ENCODE measurements around the gene DAPK1. TPM values are rescaled to one million over a fixed set of nuclear protein-coding genes. Genes with fewer than 3 reads are reported as not detected.
A peak's percentile ranks its signal among the peaks of the same experiment; 100 is the strongest.

Gene DAPK1
- total and polyA plus RNA-seq, 3 experiments from 2014 or later: 3.7 to 4.3 TPM; not detected in 1

DNA sequence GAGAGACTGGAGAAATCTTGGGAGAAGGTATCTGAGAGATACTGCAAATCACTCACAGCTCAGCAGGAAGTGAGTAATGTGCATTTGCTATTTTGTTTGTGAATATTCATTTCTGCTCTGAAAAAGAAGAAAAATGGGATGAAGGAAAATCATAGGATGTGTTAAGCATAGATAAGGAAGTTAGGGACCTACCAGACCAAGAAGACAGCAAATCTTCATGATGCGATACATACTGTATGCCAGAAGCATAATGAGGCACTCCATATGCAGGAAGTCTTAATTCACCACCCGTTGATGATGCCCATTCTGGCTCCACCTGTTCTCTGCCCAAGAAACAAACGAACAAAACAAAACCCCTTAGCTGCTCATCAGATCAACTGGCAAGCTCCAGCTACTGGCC lies 6.1 kb upstream of the DAPK1 start:
- POLR2A ChIA-PET: no interaction called here
- Histone ChIP-seq H3K4me3 (ENCODE audit: low read length) (no peak overlapping the region), H3K27me3 (ENCODE audit: insufficient read depth, low read length, poor library complexity, severe bottlenecking) (no peaks in the 10 kb centered on the region), H3K4me1 (ENCODE audit: insufficient read depth, low read length) (no peaks in the 10 kb centered on the region), H3K27ac (ENCODE audit: low read depth, low read length) (no peak overlapping the region), H3K36me3 (ENCODE audit: insufficient read depth, low read length) (no peaks in the 10 kb centered on the region), H3K9me3 (ENCODE audit: low read length) (no peaks in the 10 kb centered on the region)
- Mint-ChIP-seq H3K4me3 (no peak overlapping the region), H3K27me3 (peaks cover 4 to 21% of the 10 kb centered on the region in 2 donors), H3K4me1 (no peaks in the 10 kb centered on the region), H3K27ac (no peak overlapping the region), H3K36me3 (no peaks in the 10 kb centered on the region), H3K9me3 (peaks cover 0 to 3% (median 0%) of the 10 kb centered on the region in 5 donors)
- CTCF ChIA-PET: no interaction called here
- no peak for DNase-seq

DNA sequence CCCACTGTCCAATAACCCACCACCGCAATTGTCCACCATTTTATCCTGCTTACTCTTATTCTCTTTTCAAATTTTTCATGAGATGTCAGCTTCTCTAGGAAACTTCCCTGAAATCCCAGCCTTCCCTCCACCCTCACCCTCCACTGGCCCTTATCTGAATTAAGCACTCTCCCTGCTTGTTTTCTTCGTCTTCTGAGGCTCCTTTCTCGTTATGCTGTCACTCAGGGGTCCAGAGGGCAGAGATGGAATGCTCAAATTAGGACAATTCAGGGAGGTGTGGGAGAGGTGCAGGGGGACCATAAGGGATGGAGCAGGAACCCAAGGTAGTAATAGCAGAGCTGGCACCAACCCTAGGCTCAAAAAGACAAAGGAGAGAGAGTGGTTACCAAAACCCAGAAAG lies 5.0 kb upstream of the DAPK1 start:
- no peak overlapping the region for H3K27ac ChIP-seq (ENCODE audit: low read depth, low read length)
- DNase-seq: no peak
- H3K36me3 Mint-ChIP-seq: no peaks in the 10 kb centered on the region
- no peaks in the 10 kb centered on the region for H3K4me1 ChIP-seq (ENCODE audit: insufficient read depth, low read length)
- ChIA-PET CTCF (no interaction called here), POLR2A (no interaction called here)
- H3K9me3 Mint-ChIP-seq: peaks cover 0 to 3% (median 0%) of the 10 kb centered on the region in 5 donors
- H3K4me3 ChIP-seq (ENCODE audit: low read length): no peak overlapping the region
- peaks cover 0 to 3% (median 1%) of the 10 kb centered on the region in 3 donors for H3K4me1 Mint-ChIP-seq
- no peak overlapping the region for H3K27ac Mint-ChIP-seq
- no peak overlapping the region for H3K4me3 Mint-ChIP-seq
- no peaks in the 10 kb centered on the region for H3K9me3 ChIP-seq (ENCODE audit: low read length)
- peaks cover 9 to 28% of the 10 kb centered on the region in 2 donors for H3K27me3 Mint-ChIP-seq
- no peaks in the 10 kb centered on the region for H3K27me3 ChIP-seq (ENCODE audit: insufficient read depth, low read length, poor library complexity, severe bottlenecking)
- no peaks in the 10 kb centered on the region for H3K36me3 ChIP-seq (ENCODE audit: insufficient read depth, low read length)

DNA sequence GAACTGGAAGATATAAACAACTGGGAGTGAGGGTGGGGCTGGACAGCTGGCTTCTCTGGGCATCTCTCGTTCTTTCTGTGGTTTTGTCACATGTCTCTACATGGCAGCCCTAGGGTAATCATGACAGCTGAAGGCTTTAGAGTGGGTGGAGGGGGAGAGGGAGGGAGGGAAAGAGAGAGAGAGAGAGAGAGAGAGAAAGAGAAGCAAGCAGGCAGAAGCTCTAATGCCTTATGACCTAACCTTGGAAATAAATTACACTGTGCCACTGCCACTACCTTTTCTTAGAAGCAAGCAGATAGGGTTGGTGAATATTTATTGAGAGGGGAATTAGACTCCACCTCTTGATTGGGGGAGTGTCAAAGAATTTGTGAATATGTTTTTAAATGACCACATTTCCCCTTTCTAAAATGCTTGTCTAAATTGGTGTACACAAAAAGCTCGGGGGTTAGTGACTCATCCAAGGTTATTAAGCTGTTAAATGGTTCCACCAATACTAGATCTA lies 2.6 kb upstream of the DAPK1 start:
- POLR2A ChIA-PET: no interaction called here

DNA sequence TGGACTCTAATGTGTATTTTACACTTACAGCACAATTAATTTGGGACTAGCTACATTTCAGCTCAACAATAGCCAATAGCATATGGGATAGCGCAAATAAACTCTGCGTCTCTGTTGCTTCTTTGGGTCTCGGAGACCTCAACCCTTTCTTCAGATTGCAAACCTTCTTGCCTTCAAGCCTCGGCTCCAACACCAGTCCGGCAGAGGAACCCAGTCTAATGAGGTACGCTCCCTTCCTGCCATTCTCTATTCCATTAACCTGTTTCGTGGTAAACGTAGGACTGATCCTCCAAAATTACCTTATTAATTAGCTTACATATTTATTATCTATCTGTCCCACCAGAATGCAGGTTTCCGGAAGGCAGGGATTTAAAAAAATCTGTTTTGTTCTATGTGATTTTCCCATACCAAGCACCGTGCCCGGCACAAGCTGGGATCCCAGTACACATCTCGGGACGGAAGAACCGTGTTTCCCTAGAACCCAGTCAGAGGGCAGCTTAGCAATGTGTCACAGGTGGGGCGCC lies 525 bp upstream of the DAPK1 start:
- Histone ChIP-seq H3K36me3 (ENCODE audit: insufficient read depth, low read length) (no peaks in the 10 kb centered on the region), H3K4me3 (ENCODE audit: low read length) (no peak overlapping the region), H3K4me1 (ENCODE audit: insufficient read depth, low read length) (no peaks in the 10 kb centered on the region), H3K9me3 (ENCODE audit: low read length) (no peaks in the 10 kb centered on the region), H3K27ac (ENCODE audit: low read depth, low read length) (no peak overlapping the region), H3K27me3 (ENCODE audit: insufficient read depth, low read length, poor library complexity, severe bottlenecking) (no peaks in the 10 kb centered on the region)
- Mint-ChIP-seq H3K4me3 (no peak overlapping the region), H3K27me3 (peaks cover 22 to 51% of the 10 kb centered on the region in 2 donors), H3K4me1 (peaks cover 0 to 7% (median 2%) of the 10 kb centered on the region in 3 donors), H3K36me3 (no peaks in the 10 kb centered on the region), H3K9me3 (peaks cover 0 to 4% (median 0%) of the 10 kb centered on the region in 5 donors), H3K27ac (no peak overlapping the region)
- POLR2A ChIA-PET: no interaction called here
- CTCF ChIA-PET: no interaction called here
- DNase-seq: no peak

More for the DNA sequence above, 2.6 kb upstream of the DAPK1 start:
- Mint-ChIP-seq H3K9me3 (peaks cover 0 to 4% (median 0%) of the 10 kb centered on the region in 5 donors), H3K27me3 (peaks cover 18 to 42% of the 10 kb centered on the region in 2 donors), H3K4me3 (no peak overlapping the region), H3K36me3 (no peaks in the 10 kb centered on the region), H3K4me1 (peaks cover 0 to 7% (median 2%) of the 10 kb centered on the region in 3 donors), H3K27ac (no peak overlapping the region)
- Histone ChIP-seq H3K4me3 (ENCODE audit: low read length) (no peak overlapping the region), H3K36me3 (ENCODE audit: insufficient read depth, low read length) (no peaks in the 10 kb centered on the region), H3K27ac (ENCODE audit: low read depth, low read length) (no peak overlapping the region), H3K9me3 (ENCODE audit: low read length) (no peaks in the 10 kb centered on the region), H3K27me3 (ENCODE audit: insufficient read depth, low read length, poor library complexity, severe bottlenecking) (no peaks in the 10 kb centered on the region), H3K4me1 (ENCODE audit: insufficient read depth, low read length) (no peaks in the 10 kb centered on the region)
- CTCF ChIA-PET: no interaction called here
- no peak for DNase-seq

DNA sequence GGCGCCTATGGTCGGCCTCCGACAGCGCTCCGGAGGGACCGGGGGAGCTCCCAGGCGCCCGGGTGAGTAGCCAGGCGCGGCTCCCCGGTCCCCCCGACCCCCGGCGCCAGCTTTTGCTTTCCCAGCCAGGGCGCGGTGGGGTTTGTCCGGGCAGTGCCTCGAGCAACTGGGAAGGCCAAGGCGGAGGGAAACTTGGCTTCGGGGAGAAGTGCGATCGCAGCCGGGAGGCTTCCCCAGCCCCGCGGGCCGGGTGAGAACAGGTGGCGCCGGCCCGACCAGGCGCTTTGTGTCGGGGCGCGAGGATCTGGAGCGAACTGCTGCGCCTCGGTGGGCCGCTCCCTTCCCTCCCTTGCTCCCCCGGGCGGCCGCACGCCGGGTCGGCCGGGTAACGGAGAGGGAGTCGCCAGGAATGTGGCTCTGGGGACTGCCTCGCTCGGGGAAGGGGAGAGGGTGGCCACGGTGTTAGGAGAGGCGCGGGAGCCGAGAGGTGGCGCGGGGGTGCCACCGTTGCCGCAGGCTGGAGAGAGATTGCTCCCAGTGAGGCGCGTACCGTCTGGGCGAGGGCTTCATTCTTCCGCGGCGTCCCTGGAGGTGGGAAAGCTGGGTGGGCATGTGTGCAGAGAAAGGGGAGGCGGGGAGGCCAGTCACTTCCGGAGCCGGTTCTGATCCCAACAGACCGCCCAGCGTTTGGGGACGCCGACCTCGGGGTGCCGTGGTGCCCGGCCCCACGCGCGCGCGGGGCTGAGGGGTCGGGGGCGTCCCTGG lies 561 bp downstream of the DAPK1 start:
- POLR2A ChIA-PET: no interaction called here
- CTCF ChIA-PET: no interaction called here
- Mint-ChIP-seq H3K4me1 (peaks cover 0 to 7% (median 2%) of the 10 kb centered on the region in 3 donors), H3K9me3 (peaks cover 0 to 4% (median 0%) of the 10 kb centered on the region in 5 donors), H3K36me3 (no peaks in the 10 kb centered on the region), H3K27ac (no peak overlapping the region), H3K4me3 (no peak overlapping the region), H3K27me3 (peaks cover 20 to 52% of the 10 kb centered on the region in 2 donors)
- Histone ChIP-seq H3K4me1 (ENCODE audit: insufficient read depth, low read length) (no peaks in the 10 kb centered on the region), H3K27me3 (ENCODE audit: insufficient read depth, low read length, poor library complexity, severe bottlenecking) (no peaks in the 10 kb centered on the region), H3K36me3 (ENCODE audit: insufficient read depth, low read length) (no peaks in the 10 kb centered on the region), H3K4me3 (ENCODE audit: low read length) (no peak overlapping the region), H3K9me3 (ENCODE audit: low read length) (no peaks in the 10 kb centered on the region), H3K27ac (ENCODE audit: low read depth, low read length) (peak overlapping the region; percentile 38)
- no peak for DNase-seq

DNA sequence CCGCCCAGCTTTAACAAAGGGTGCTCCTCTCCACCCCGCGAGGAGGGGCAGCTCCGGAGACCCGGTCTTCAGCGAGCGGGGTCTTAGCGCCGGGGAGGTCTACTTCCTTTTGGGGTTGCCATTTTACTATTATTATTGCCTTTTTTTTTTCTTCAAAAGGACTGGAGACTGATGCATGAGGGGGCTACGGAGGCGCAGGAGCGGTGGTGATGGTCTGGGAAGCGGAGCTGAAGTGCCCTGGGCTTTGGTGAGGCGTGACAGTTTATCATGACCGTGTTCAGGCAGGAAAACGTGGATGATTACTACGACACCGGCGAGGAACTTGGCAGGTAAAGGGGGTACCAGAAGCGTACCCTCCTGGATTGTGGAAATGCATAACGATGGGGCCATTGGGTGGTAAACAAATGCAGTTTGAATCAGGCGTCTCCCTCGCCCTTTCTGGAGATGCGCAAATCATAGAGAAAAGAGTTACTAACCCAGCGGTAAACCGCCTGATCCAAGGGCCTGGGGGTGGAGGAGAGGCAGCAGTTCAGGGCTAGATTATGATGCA lies 1.2 kb downstream of the DAPK1 start:
- Histone ChIP-seq H3K27ac (ENCODE audit: low read depth, low read length) (peak overlapping the region; percentile 38), H3K36me3 (ENCODE audit: insufficient read depth, low read length) (no peaks in the 10 kb centered on the region), H3K9me3 (ENCODE audit: low read length) (no peaks in the 10 kb centered on the region), H3K27me3 (ENCODE audit: insufficient read depth, low read length, poor library complexity, severe bottlenecking) (no peaks in the 10 kb centered on the region), H3K4me3 (ENCODE audit: low read length) (no peak overlapping the region), H3K4me1 (ENCODE audit: insufficient read depth, low read length) (no peaks in the 10 kb centered on the region)
- no peak for DNase-seq
- Mint-ChIP-seq H3K9me3 (peaks cover 0 to 3% (median 0%) of the 10 kb centered on the region in 5 donors), H3K36me3 (no peaks in the 10 kb centered on the region), H3K27ac (peak overlapping the region in 1 of 8 donors; percentile 8), H3K27me3 (peaks cover 20 to 52% of the 10 kb centered on the region in 2 donors), H3K4me3 (no peak overlapping the region), H3K4me1 (peaks cover 0 to 7% (median 2%) of the 10 kb centered on the region in 3 donors)
- POLR2A ChIA-PET: no interaction called here
- CTCF ChIA-PET: no interaction called here

DNA sequence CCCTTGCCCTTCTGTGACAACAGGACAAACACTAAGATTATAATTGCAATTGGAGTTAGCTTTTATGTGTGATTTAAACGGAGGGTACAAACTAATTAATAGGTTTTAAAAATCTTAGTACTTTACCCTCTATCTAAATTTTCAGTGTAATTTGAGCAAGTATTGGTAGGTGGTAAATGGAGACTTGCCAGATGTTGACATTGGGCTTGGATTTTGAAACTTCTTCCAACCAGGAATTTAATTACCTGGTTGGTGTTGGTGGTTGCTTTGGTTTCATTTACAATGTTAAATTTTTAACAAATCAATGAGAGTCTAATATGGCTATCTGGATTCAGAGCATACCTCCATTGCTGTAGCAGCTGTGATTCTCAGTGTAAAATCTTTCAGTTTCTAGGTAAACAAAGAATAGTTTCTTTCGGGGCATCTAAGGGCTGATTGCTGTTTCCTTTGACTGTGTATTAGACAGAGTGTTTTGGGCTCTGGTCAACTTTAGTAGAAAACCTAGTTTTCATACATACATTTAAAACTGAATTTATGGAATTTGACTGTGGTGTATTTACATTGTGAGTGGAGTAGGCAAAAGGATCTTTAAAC lies 1.9 kb downstream of the DAPK1 start:
- Mint-ChIP-seq H3K27me3 (peaks cover 20 to 52% of the 10 kb centered on the region in 2 donors), H3K4me1 (peaks cover 0 to 7% (median 2%) of the 10 kb centered on the region in 3 donors), H3K36me3 (no peaks in the 10 kb centered on the region), H3K27ac (peak overlapping the region in 1 of 8 donors; percentile 8), H3K4me3 (no peak overlapping the region), H3K9me3 (peaks cover 0 to 3% (median 0%) of the 10 kb centered on the region in 5 donors)
- ChIA-PET CTCF (no interaction called here), POLR2A (no interaction called here)
- Histone ChIP-seq H3K36me3 (ENCODE audit: insufficient read depth, low read length) (no peaks in the 10 kb centered on the region), H3K4me1 (ENCODE audit: insufficient read depth, low read length) (no peaks in the 10 kb centered on the region), H3K27ac (ENCODE audit: low read depth, low read length) (no peak overlapping the region), H3K27me3 (ENCODE audit: insufficient read depth, low read length, poor library complexity, severe bottlenecking) (no peaks in the 10 kb centered on the region), H3K9me3 (ENCODE audit: low read length) (no peaks in the 10 kb centered on the region), H3K4me3 (ENCODE audit: low read length) (no peak overlapping the region)
- DNase-seq: no peak

Measured in CD8-positive, alpha-beta memory T cell (primary cell).